Muscle layer of colon (tissue), 2 donors: Measurements from ENCODE around the gene SMIM41.

Experiments
- H3K27ac ChIP-seq: one replicate; pipeline ENCODE4 v1.7.0; 2013; ENCODE audit warnings: low read depth, mild to moderate bottlenecking, low read length, moderate library complexity
- H3K27me3 ChIP-seq, 2 donors: one replicate each; pipeline ENCODE4 v1.7.0; 2013; ENCODE audit warnings: low read length in 2 of 2, mild to moderate bottlenecking in 2 of 2; ENCODE audit not compliant: insufficient read depth in 2 of 2, control insufficient read depth in 1 of 2
- H3K36me3 ChIP-seq: one replicate; pipeline ENCODE4 v1.7.0; 2013; ENCODE audit warnings: mild to moderate bottlenecking, low read length; ENCODE audit not compliant: insufficient read depth
- H3K4me1 ChIP-seq: one replicate; pipeline ENCODE4 v1.7.0; 2013; ENCODE audit warnings: mild to moderate bottlenecking, low read length; ENCODE audit not compliant: insufficient read depth
- H3K4me3 ChIP-seq, 2 donors: one replicate each; pipeline ENCODE4 v1.7.0; 2013; ENCODE audit warnings: low read length in 2 of 2, low read depth in 1 of 2, mild to moderate bottlenecking in 1 of 2, moderate library complexity in 1 of 2
- H3K9ac ChIP-seq: one replicate; pipeline ENCODE4 v1.7.0; 2013; ENCODE audit warnings: low read length
- H3K9me3 ChIP-seq: one replicate; pipeline ENCODE4 v1.7.0; 2013; ENCODE audit warnings: mild to moderate bottlenecking, low read length
- donor health status: abdominal sarcoma.
- donor health status: Adenocarcinoma of cecum.

The SMIM41 gene

GRCh38 chr12:52149182-52149641 is 69.7 kb downstream of the SMIM41 start:
- Histone ChIP-seq H3K36me3 (no peaks in the 10 kb centered on the region), H3K4me3 (no peak overlapping the region), H3K27me3 (peaks cover 5 to 6% of the 10 kb centered on the region in 2 donors), H3K9ac (no peak overlapping the region), H3K4me1 (peaks cover 21% of the 10 kb centered on the region), H3K9me3 (no peaks in the 10 kb centered on the region), H3K27ac (no peak overlapping the region)

DNA sequence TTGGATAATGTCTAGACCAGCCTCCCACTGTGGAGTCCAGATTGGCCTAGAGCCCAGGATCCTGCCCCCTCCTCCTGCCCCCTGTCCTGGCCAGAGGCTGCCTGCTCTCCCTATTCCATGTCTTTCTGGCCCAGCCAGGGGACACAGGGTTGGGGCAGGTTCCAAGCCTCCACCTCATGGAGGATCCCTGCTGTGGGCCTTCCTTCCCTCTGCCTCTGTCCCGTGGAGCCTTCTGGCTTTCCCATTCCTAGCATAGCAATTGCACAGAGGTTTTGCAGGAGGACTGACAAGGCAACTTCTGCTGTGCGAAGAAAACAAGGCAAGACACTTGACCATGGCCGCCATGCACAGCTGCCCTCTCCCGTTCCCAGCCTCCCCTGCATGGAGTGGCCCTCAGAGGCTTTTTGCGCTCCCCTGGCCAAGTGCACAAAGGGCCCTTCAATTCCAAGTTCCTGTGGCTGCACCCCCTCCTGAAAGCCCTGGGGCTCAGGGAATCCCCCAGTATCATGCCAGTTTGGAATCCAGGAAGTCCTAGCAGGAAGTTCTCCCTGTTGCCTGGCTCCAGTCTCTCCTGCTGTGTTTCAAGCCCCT is 70.2 kb downstream of the SMIM41 start:
- Histone ChIP-seq H3K9ac (no peak overlapping the region), H3K4me3 (no peak overlapping the region), H3K9me3 (no peaks in the 10 kb centered on the region), H3K27me3 (peaks cover 5 to 6% of the 10 kb centered on the region in 2 donors), H3K27ac (no peak overlapping the region), H3K4me1 (peaks cover 21% of the 10 kb centered on the region), H3K36me3 (no peaks in the 10 kb centered on the region)

- Histone ChIP-seq H3K36me3 (no peaks in the 10 kb centered on the region), H3K9ac (no peak overlapping the region), H3K4me1 (peaks cover 21% of the 10 kb centered on the region)
Measured at GRCh38 chr12:52151153-52151836, 71.8 kb downstream of the SMIM41 start.

GRCh38 chr12:52151837-52152783 is 72.6 kb downstream of the SMIM41 start:
- Histone ChIP-seq H3K27ac (no peak overlapping the region), H3K9ac (no peak overlapping the region), H3K36me3 (no peaks in the 10 kb centered on the region), H3K4me3 (peak overlapping the region in 1 of 2 donors; percentile 22), H3K4me1 (peaks cover 15% of the 10 kb centered on the region), H3K27me3 (peaks cover 5 to 6% of the 10 kb centered on the region in 2 donors), H3K9me3 (no peaks in the 10 kb centered on the region)

More at GRCh38 chr12:52151153-52151836, 71.8 kb downstream of the SMIM41 start:
- no peak overlapping the region for H3K4me3 ChIP-seq
- peaks cover 5 to 6% of the 10 kb centered on the region in 2 donors for H3K27me3 ChIP-seq
- no peaks in the 10 kb centered on the region for H3K9me3 ChIP-seq
- no peak overlapping the region for H3K27ac ChIP-seq

DNA sequence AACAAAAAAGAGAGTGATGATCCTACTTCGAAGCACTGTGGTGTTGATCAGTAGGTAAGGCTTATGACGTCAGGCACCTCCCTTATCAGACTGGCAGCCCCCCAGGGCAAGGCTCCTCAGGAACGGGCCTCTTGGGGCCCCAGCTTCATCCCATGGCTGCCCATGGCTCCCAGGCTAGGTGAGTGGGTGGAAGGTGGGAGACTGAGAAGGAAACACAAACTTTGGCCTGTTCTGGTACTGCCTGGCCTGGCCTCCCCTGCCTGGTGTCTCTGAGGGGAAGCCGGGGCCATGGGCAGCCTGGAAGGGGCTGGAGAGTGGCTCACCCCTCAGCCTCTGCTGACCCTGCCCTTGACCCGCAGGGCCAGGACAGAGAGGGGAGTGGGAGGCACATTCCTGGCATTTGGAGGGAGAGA is 73.4 kb downstream of the SMIM41 start:
- H3K27ac ChIP-seq = no peak overlapping the region

GRCh38 chr12:52155048-52155868 is 75.8 kb downstream of the SMIM41 start:
- H3K4me3 ChIP-seq = no peak overlapping the region
- H3K27ac ChIP-seq = no peak overlapping the region
- H3K36me3 ChIP-seq = no peaks in the 10 kb centered on the region
- no peaks in the 10 kb centered on the region for H3K9me3 ChIP-seq
- H3K27me3 ChIP-seq = peaks cover 5 to 6% of the 10 kb centered on the region in 2 donors
- no peak overlapping the region for H3K9ac ChIP-seq
- no peaks in the 10 kb centered on the region for H3K4me1 ChIP-seq

More for the DNA sequence above, 73.4 kb downstream of the SMIM41 start:
- H3K4me1 ChIP-seq = peaks cover 9% of the 10 kb centered on the region
- no peak overlapping the region for H3K4me3 ChIP-seq
- H3K27me3 ChIP-seq = peaks cover 5 to 6% of the 10 kb centered on the region in 2 donors
- H3K36me3 ChIP-seq = no peaks in the 10 kb centered on the region
- no peaks in the 10 kb centered on the region for H3K9me3 ChIP-seq
- H3K9ac ChIP-seq = no peak overlapping the region

DNA sequence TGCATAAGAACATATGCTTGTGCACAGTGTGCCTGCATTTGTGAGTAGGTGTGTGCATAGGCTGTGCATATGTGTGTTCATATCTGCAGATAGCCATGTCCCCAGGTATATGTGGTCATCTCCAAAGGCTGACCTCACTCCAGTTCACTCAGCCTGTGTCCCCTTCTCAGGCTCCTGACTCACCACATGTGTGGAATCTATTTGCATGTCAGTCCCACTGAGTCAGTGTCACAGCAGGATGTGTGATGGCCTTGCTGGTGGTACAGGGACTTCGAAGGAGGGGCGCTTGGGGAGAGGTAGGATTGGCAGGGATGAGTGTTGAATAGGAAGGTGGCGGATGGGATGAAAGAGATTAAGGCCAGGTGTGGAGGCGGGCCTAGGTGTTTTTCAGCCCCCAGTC is 76.8 kb downstream of the SMIM41 start:
- Histone ChIP-seq H3K27ac (no peak overlapping the region), H3K9me3 (no peaks in the 10 kb centered on the region), H3K27me3 (peaks cover 5 to 6% of the 10 kb centered on the region in 2 donors), H3K4me3 (no peak overlapping the region), H3K36me3 (no peaks in the 10 kb centered on the region), H3K4me1 (no peaks in the 10 kb centered on the region), H3K9ac (no peak overlapping the region)

GRCh38 chr12:52156757-52157565 is 77.5 kb downstream of the SMIM41 start:
- Histone ChIP-seq H3K9ac (no peak overlapping the region), H3K27me3 (peaks cover 5 to 6% of the 10 kb centered on the region in 2 donors), H3K4me3 (no peak overlapping the region), H3K36me3 (no peaks in the 10 kb centered on the region), H3K4me1 (no peaks in the 10 kb centered on the region), H3K9me3 (no peaks in the 10 kb centered on the region), H3K27ac (no peak overlapping the region)

DNA sequence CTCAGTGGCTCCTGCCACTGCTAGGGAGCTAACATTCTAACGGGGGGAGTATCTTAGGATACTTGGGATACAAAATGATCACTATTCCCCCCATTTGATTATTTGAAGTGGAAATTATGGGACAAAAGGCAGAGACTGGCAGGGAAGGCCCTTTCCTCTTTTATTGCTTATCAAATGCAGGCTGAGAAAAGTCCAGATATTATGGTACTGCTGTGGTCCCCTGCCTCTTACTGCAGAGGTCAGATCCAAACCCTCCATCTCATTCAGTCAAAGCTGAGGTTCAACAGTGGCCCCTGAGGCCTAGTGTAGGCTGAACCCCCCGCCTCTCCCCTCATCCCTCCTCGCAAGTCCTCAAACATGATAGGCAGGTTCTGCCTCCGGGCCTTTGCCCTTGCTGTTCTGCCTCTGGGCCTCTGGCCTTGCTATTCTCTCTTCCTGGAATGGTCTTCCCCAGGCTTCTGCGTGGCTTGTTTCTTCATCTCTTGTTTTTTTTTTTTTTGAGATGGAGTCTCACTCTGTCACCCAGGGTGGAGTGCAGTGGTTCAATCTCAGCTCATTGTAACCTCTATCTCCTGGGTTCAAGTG is 78.2 kb downstream of the SMIM41 start:
- H3K27me3 ChIP-seq = peaks cover under 1 to 5% of the 10 kb centered on the region in 2 donors
- no peaks in the 10 kb centered on the region for H3K4me1 ChIP-seq
- H3K9me3 ChIP-seq = no peaks in the 10 kb centered on the region
- no peak overlapping the region for H3K27ac ChIP-seq
- H3K36me3 ChIP-seq = no peaks in the 10 kb centered on the region
- no peak overlapping the region for H3K9ac ChIP-seq
- no peak overlapping the region for H3K4me3 ChIP-seq
